ENCODE measurements around the gene CDH2.

CDH2 gene

DNA sequence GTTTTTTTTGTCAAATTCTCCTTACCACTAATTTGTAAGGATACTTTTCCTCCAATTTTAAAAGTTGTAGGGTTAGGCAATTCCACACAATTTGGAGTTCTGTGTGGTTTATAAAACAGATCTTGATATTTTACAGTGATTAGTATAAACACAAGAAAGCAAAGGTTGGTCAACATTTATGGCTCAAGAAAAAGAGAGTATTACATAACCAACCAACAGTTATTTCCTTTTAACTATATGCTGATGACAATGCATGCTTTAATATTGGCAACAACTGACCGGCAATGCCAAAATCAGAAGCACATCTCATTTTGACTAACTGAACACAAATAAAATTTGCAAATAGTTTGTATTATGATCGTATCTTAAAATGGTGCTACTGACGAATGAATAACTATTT lies 137.2 kb downstream of the CDH2 start:
- DNase-seq (ENCODE audit: low read depth), result no peak
- TF ChIP-seq, protein P1, sequence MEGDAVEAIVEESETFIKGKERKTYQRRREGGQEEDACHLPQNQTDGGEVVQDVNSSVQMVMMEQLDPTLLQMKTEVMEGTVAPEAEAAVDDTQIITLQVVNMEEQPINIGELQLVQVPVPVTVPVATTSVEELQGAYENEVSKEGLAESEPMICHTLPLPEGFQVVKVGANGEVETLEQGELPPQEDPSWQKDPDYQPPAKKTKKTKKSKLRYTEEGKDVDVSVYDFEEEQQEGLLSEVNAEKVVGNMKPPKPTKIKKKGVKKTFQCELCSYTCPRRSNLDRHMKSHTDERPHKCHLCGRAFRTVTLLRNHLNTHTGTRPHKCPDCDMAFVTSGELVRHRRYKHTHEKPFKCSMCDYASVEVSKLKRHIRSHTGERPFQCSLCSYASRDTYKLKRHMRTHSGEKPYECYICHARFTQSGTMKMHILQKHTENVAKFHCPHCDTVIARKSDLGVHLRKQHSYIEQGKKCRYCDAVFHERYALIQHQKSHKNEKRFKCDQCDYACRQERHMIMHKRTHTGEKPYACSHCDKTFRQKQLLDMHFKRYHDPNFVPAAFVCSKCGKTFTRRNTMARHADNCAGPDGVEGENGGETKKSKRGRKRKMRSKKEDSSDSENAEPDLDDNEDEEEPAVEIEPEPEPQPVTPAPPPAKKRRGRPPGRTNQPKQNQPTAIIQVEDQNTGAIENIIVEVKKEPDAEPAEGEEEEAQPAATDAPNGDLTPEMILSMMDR (conservative IDR thresholded peaks at IDR 0.05; ENCODE audit: low read depth, low read length), result no peak
- no peak overlapping the region for H3K4me3 ChIP-seq (ENCODE audit: low read length)

DNA sequence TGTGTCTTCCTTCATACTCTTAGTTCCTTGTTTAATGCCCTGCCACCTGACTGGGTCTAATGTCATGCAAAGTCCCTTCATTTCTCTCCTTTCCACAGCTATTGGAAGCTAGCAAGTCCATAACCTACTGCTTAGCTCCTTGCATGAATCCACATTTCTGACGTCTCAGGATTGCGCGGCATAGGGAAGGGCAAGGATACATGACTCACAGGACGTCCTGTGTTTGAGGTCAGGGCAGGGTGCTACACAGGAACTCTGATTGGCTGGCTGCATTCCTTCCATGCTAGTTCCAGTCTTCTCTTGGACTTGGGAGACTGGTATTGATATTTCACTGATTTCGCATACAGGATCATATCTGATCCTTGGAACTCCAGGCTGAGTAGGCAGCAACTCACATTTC lies 137.9 kb downstream of the CDH2 start:
- H3K4me3 ChIP-seq (ENCODE audit: low read length), result no peak overlapping the region
- TF ChIP-seq, protein P1 (conservative IDR thresholded peaks at IDR 0.05; ENCODE audit: low read depth, low read length), result no peak
- peak; percentile 54 for DNase-seq (ENCODE audit: low read depth)

DNA sequence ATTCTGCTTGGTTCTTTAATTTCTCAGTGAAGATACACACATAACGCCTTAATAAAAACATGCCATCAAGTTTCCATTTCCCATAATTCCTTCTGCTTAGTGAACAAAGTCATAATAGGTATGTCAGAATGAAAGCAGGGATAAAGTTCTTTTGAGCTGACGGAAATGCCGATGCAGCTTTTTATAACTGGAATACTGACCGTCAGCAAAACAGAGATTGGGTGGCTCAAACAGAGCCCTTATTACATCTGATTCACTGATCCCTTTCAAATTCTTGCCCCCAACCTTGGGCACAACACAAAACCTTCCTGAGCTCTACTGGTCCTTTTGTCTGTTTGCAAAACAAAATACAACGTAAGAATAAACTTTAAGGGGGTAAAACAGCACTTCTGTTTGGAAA lies 140.4 kb downstream of the CDH2 start:
- no peak overlapping the region for H3K4me3 ChIP-seq (ENCODE audit: low read length)
- TF ChIP-seq, protein P1 (conservative IDR thresholded peaks at IDR 0.05; ENCODE audit: low read depth, low read length), result no peak
- peak; percentile 70 for DNase-seq (ENCODE audit: low read depth)

DNA sequence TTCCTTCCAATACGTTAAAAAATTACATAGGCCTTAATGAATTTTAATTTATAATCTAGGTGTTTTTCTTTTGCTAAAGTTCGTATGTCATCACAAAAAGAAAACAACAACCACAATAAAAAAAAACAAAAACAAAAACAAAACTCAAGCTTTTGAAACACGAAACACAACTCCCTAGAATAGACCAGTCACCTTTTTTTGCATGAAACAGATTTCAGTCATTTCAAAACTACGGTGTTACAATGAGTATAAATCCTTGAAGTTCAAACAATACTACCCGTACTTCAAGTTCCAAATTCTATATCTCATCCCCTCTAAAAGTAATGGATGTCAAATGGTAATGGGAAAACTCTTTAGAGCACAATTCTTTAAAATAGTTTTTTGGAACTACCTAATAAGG lies 142.4 kb downstream of the CDH2 start:
- TF ChIP-seq, protein P1 (conservative IDR thresholded peaks at IDR 0.05; ENCODE audit: low read depth, low read length), result no peak
- H3K4me3 ChIP-seq (ENCODE audit: low read length), result no peak overlapping the region
- no peak for DNase-seq (ENCODE audit: low read depth)

DNA sequence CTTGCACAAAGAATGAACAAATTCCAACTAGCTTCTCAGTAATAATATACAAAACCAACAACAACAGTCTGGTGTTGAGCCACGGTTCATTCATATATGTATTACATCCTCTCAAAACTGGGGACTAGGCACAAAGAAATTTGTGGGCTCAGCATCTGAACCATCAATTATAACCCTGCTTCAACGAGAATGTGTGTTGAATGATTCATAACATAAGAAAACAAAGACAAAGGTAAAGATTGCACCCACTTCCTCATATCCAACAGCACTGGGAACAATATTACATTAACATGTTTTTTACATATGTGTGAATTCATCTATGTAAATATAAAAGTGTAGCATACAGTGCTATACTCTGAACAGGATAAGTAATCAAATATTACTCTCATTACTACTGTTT lies 144.8 kb downstream of the CDH2 start:
- DNase-seq (ENCODE audit: low read depth), result no peak
- TF ChIP-seq, protein P1 (conservative IDR thresholded peaks at IDR 0.05; ENCODE audit: low read depth, low read length), result no peak

DNA sequence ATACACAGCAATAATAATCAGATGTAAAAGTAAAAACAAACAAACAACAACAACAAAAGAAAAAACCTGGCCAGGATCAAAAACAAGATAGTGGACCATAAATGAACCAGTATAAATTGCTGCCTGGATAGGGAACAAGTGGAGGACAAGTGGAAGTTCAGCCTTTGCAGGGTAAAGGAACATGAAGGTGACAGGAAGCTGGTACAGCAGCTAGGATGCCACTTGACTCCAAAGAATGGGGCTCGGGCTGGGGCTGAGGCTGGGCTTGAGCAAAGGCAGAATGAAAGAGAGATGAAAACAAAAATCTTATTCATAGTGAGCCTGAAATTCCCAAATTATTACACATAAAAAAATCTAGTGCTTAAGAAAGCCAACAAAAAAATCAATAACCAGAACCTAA lies 146.5 kb downstream of the CDH2 start:
- H3K4me3 ChIP-seq (ENCODE audit: low read length), result no peak overlapping the region
- TF ChIP-seq, protein P1 (conservative IDR thresholded peaks at IDR 0.05; ENCODE audit: low read depth, low read length), result no peak
- DNase-seq (ENCODE audit: low read depth), result no peak

More for the DNA sequence above, 144.8 kb downstream of the CDH2 start:
- H3K4me3 ChIP-seq (ENCODE audit: low read length), result no peak overlapping the region

DNA sequence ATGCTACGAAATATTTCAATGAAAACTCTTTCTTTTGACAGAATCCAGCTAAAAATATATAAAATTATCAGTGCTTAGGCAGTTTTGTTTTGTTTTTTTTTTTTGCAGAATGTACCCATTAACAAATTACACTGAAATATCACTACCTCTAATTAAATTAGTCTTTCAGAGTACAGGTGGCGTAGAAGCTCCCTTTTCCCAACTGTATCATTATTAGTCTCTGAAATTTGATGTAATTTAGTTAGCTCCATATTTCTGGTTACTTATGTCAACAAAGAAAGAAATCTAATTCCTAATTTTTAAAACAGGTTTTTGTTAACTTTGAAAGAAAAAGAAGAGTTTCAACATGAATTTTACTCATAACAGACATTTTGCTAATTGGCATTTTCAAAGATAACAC lies 149.2 kb downstream of the CDH2 start:
- no peak for DNase-seq (ENCODE audit: low read depth)
- H3K4me3 ChIP-seq (ENCODE audit: low read length), result no peak overlapping the region
- TF ChIP-seq, protein P1 (conservative IDR thresholded peaks at IDR 0.05; ENCODE audit: low read depth, low read length), result no peak
